HepG2 (cell line): Measurements from ENCODE around the gene ARL5B. TPM values are rescaled to one million over a fixed set of nuclear protein-coding genes. Genes with fewer than 3 reads are reported as not detected.

Source experiments
- ATAC-seq: fragments of 200-7000 bp; cut with Tn5 transposase; 3 replicates; pipeline ENCODE4 v1.9.1; 2020; ENCODE audit warnings: mild to moderate bottlenecking, moderate library complexity
- BruUV-seq: library from RNA; stranded (reverse); fragments of 400-500 nt; replicated peaks from 2 replicates; lab custom pipeline; 2021; lab: Mats Ljungman, UMichigan
- CTCF ChIA-PET: fragments of 300-600 bp; formaldehyde crosslinking; extraction: SDS; loops from one replicate; lab custom pipeline; 2021; ENCODE audit warnings: low total read pairs, inconsistent platforms, low intra/inter-chr PET ratio; lab: Yijun Ruan, JAX
- POLR2A ChIA-PET: fragments of 350-600 bp; sonication (Branson Sonifier 250); formaldehyde crosslinking; loops from one replicate; lab custom pipeline; 2020; ENCODE audit warnings: antibody characterized with exemption, inconsistent platforms; lab: Yijun Ruan, JAX
- DNase-seq: peaks from one replicate; pipeline ENCODE4 v3.0.0-alpha.2; 2015; ENCODE audit warnings: low spot score
- FAIRE-seq: peaks from 3 replicates; lab custom pipeline; 2011; peaks lifted over from hg19 to GRCh38; lab: Jason Lieb, UNC
- H2AFZ ChIP-seq: one replicate; pipeline ENCODE4 v1.6.1; 2011; ENCODE audit warnings: low read length, inconsistent platforms
- H3K27ac ChIP-seq: fragments of 300-600 bp; 3 replicates; pipeline ENCODE4 v1.8.0; 2011; ENCODE audit warnings: mixed run types, mild to moderate bottlenecking, mixed read lengths, low read length, inconsistent platforms; ENCODE audit not compliant: insufficient read depth; ENCODE audit errors: extremely low read length
- H3K27me3 ChIP-seq, 2 experiments: fragments of 200-600 bp in 1 of 2; 2 replicates in 1 of 2; 3 replicates in 1 of 2; pipeline versions ENCODE4 v1.6.0 to v1.8.0; 2011; ENCODE audit warnings: low read length in 2 of 2, mild to moderate bottlenecking in 2 of 2, moderate library complexity in 2 of 2, inconsistent platforms in 1 of 2; ENCODE audit not compliant: insufficient read depth in 2 of 2, control insufficient read depth in 1 of 2
- H3K36me3 ChIP-seq, 2 experiments: fragments of 200-600 bp in 1 of 2; replicated peaks in 1 of 2; 2 replicates in 1 of 2; 3 replicates in 1 of 2; pipeline versions ENCODE4 v1.5.1 to v1.8.0; 2011; ENCODE audit warnings: low read length in 2 of 2, inconsistent platforms in 1 of 2; ENCODE audit not compliant: insufficient read depth in 2 of 2, control insufficient read depth in 1 of 2
- H3K4me1 ChIP-seq: 2 replicates; pipeline ENCODE4 v1.5.1; 2012; ENCODE audit warnings: low read length, inconsistent platforms; ENCODE audit not compliant: insufficient read depth
- H3K4me2 ChIP-seq: 2 replicates; pipeline ENCODE4 v1.6.0; 2011; ENCODE audit warnings: low read depth, low read length, inconsistent platforms
- H3K4me3 ChIP-seq, 3 experiments: fragments of 200-600 bp in 1 of 3; sonication (generic), shearing (Covaris generic) in 1 of 3; replicated peaks in 1 of 3; 2 replicates each; pipeline ENCODE4 v1.5.1; 2011 to 2016; ENCODE audit warnings: low read length in 3 of 3, inconsistent platforms in 2 of 3, low read depth in 2 of 3, mild to moderate bottlenecking in 2 of 3, control low read depth in 1 of 3, mixed read lengths in 1 of 3; ENCODE audit not compliant: insufficient read depth in 1 of 3
- H3K79me2 ChIP-seq: one replicate; pipeline ENCODE4 v1.6.1; 2011; ENCODE audit warnings: low read length, inconsistent platforms; ENCODE audit not compliant: insufficient read depth
- H3K9ac ChIP-seq: 2 replicates; pipeline ENCODE4 v1.6.0; 2011; ENCODE audit warnings: mild to moderate bottlenecking, low read depth, low read length, inconsistent platforms; ENCODE audit not compliant: insufficient read depth
- H3K9me3 ChIP-seq: 2 replicates; pipeline ENCODE4 v1.5.1; 2012; ENCODE audit warnings: mild to moderate bottlenecking, low read length
- H4K20me1 ChIP-seq: 2 replicates; pipeline ENCODE4 v1.6.0; 2011; ENCODE audit warnings: inconsistent platforms, mild to moderate bottlenecking, low read length, moderate library complexity; ENCODE audit not compliant: insufficient read depth
- CREB1 ChIP-seq, 2 experiments: fragments of 450-650 bp in 1 of 2; IDR thresholded peaks; 2 replicates each; pipeline ENCODE4 v1.6.1; 2016 to 2017; ENCODE audit warnings: control low read depth in 1 of 2, mild to moderate bottlenecking in 1 of 2, missing compliant biosample characterization in 1 of 2, missing genetic modification characterization in 1 of 2
- E2F2 ChIP-seq: sonication (generic); formaldehyde crosslinking; IDR thresholded peaks from 2 replicates; pipeline ENCODE4 v1.4.0; 2020; ENCODE audit warnings: missing genetic modification reagents, borderline replicate concordance
- FOXK1 ChIP-seq: sonication (generic); formaldehyde crosslinking; IDR thresholded peaks from 2 replicates; pipeline ENCODE4 v1.4.0; 2020; ENCODE audit warnings: low read depth, missing genetic modification reagents, borderline replicate concordance
- KDM5B ChIP-seq: sonication (generic); formaldehyde crosslinking; IDR thresholded peaks from 2 replicates; pipeline ENCODE4 v1.4.0; 2020; ENCODE audit warnings: missing genetic modification reagents, mild to moderate bottlenecking, borderline replicate concordance
- SOX5 ChIP-seq: IDR thresholded peaks from 2 replicates; pipeline ENCODE4 v1.6.1; 2016; ENCODE audit warnings: borderline replicate concordance
- TBX2 ChIP-seq: sonication (generic); formaldehyde crosslinking; IDR thresholded peaks from 2 replicates; pipeline ENCODE4 v1.5.0; 2020; ENCODE audit warnings: missing genetic modification reagents, mild to moderate bottlenecking, borderline replicate concordance
- THYN1 ChIP-seq: sonication (generic); formaldehyde crosslinking; IDR thresholded peaks from 2 replicates; pipeline ENCODE4 v1.8.1; 2023; ENCODE audit warnings: low read depth, mild to moderate bottlenecking, moderate library complexity, missing genetic modification reagents, borderline replicate concordance
- TRAFD1 ChIP-seq: sonication (generic); formaldehyde crosslinking; IDR thresholded peaks from 2 replicates; pipeline ENCODE4 v1.5.1; 2020; ENCODE audit warnings: missing genetic modification reagents, mild to moderate bottlenecking, borderline replicate concordance
- ZBTB21 ChIP-seq: sonication (generic); formaldehyde crosslinking; IDR thresholded peaks from 2 replicates; pipeline ENCODE4 v1.4.0; 2020; ENCODE audit warnings: missing genetic modification reagents
- ZBTB7B ChIP-seq: sonication (generic); formaldehyde crosslinking; IDR thresholded peaks from 2 replicates; pipeline ENCODE4 v1.4.0; 2020; ENCODE audit warnings: missing genetic modification reagents
- ZKSCAN1 ChIP-seq: fragments of 150-350 bp; IDR thresholded peaks from 2 replicates; pipeline ENCODE4 v1.6.1; 2014; ENCODE audit warnings: low read length
- ZNF737 ChIP-seq: sonication (generic); formaldehyde crosslinking; IDR thresholded peaks from 2 replicates; pipeline ENCODE4 v1.5.0; 2020; ENCODE audit warnings: missing genetic modification reagents, mild to moderate bottlenecking, borderline replicate concordance
- ZNF772 ChIP-seq: sonication (generic); formaldehyde crosslinking; IDR thresholded peaks from 2 replicates; pipeline ENCODE4 v1.5.0; 2020; ENCODE audit warnings: mild to moderate bottlenecking, missing genetic modification reagents
- ZNF891 ChIP-seq: sonication (generic); formaldehyde crosslinking; IDR thresholded peaks from 2 replicates; pipeline ENCODE4 v1.5.0; 2020; ENCODE audit warnings: mild to moderate bottlenecking, missing genetic modification reagents
- WGBS: methylation state at CpG from one replicate; pipeline ENCODE4 v1.1.6; 2017; ENCODE audit warnings: low lambda C conversion rate; 5-methylcytosine and 5-hydroxymethylcytosine counted together
- in situ Hi-C: cut with HindIII; loops from 2 replicates; pipeline ENCODE4 v1.10.0; 2017; ENCODE audit warnings: low pct_unique_long_range_greater_than_20kb; ENCODE audit not compliant: extremely low pct_ligation_motif_present
- intact Hi-C: fragments of 100-400 bp; cut with micrococcal nuclease; formaldehyde crosslinking; loops from one replicate; pipeline ENCODE4 v1.10.0; 2022; ENCODE audit not compliant: unreplicated experiment
- polyA plus RNA-seq, 8 experiments: library from polyadenylated mRNA; depleted of rRNA in 3 of 8; stranded (reverse) in 7 of 8; unstranded in 1 of 8; fragments of >200 nt; fragmentation: Illumina TruSeq in 4 of 8; extraction: Trizol in 4 of 8; gene quantifications; 2 replicates each; pipeline versions ENCODE4 v1.2.1 to v1.2.3, GENCODE V29; 2011 to 2016; ENCODE audit warnings: low read depth in 4 of 8, missing spikeins in 1 of 8, mixed read lengths in 1 of 8; ENCODE audit not compliant: insufficient read depth in 1 of 8
- total RNA-seq, 5 experiments: library from RNA; depleted of rRNA; stranded (reverse); fragments of >200 nt; fragmentation: Illumina TruSeq; extraction: Trizol; gene quantifications; 2 replicates each; pipeline ENCODE4 v1.2.3, GENCODE V29; 2016; ENCODE audit warnings: low read depth in 1 of 5

ARL5B gene
- total and polyA plus RNA-seq, 2 of the 13 experiments (the other 11 are each of a cell fraction or from before 2014, with no cell fraction given): 26.6 to 32.7 TPM

GRCh38 chr10:18685555-18685954 is 26.3 kb downstream of the ARL5B start (continued):
- TF ChIP-seq KDM5B (CRISPR knock-in tag): no peak

- H3K36me3 ChIP-seq: no peaks in the 10 kb centered on the region
- no peaks in the 10 kb centered on the region for H3K79me2 ChIP-seq
- H3K9me3 ChIP-seq: no peaks in the 10 kb centered on the region
- no peak overlapping the region for H3K4me3 ChIP-seq
- DNase-seq: peak; percentile 16
- ATAC-seq: peak; percentile 10; the same call in 2 of the 3 replicates
- H3K9ac ChIP-seq: no peak overlapping the region
- H4K20me1 ChIP-seq: no peaks in the 10 kb centered on the region
- 33% methylated on average over 7 of the region's 7 CpGs for WGBS
- ChIA-PET CTCF (no interaction called here), POLR2A (no interaction called here)
- H3K4me2 ChIP-seq: peak overlapping the region; percentile 20; the same call in 1 of the 2 replicates
- no peaks in the 10 kb centered on the region for H3K27me3 ChIP-seq
- BruUV-seq: no TSS peak
- in situ Hi-C loops: loop anchor here (25.0 kb wide), 1 partner anchor 1100 kb away; no protein-coding TSS in a partner anchor
- H3K4me1 ChIP-seq: peaks cover 11% of the 10 kb centered on the region
- no peak overlapping the region for H2AFZ ChIP-seq
- TF ChIP-seq ZBTB21: no peak
- no peak for TF ChIP-seq ZNF772
- peak; percentile 48; the same call in 1 of the 2 replicates for TF ChIP-seq CREB1 (IDR thresholded peaks at IDR 0.05)
- TF ChIP-seq CREB1 (CRISPR knock-in tag; IDR thresholded peaks at IDR 0.05): no peak
- TF ChIP-seq, all 625 proteins: peak for 1
- no peak for FAIRE-seq
- H3K27ac ChIP-seq: no peak overlapping the region
- intact Hi-C loops: no loop called here
These were observed 28.0 kb downstream of the ARL5B start for GRCh38 chr10:18687195-18687594.

GRCh38 chr10:18687706-18688105 is 28.5 kb downstream of the ARL5B start:
- ChIA-PET CTCF (no interaction called here), POLR2A (no interaction called here)
- ATAC-seq: peak; percentile 29
- in situ Hi-C loops (loop anchor here (25.0 kb wide), 1 partner anchor 1100 kb away; no protein-coding TSS in a partner anchor), intact Hi-C loops (no loop called here)
- Histone ChIP-seq H3K9ac (no peak overlapping the region), H3K27me3 (no peaks in the 10 kb centered on the region), H3K9me3 (no peaks in the 10 kb centered on the region), H3K4me2 (peak overlapping the region; percentile 20; the same call in 1 of the 2 replicates), H4K20me1 (no peaks in the 10 kb centered on the region), H2AFZ (no peak overlapping the region), H3K4me1 (peaks cover 11% of the 10 kb centered on the region), H3K27ac (no peak overlapping the region), H3K79me2 (no peaks in the 10 kb centered on the region), H3K36me3 (no peaks in the 10 kb centered on the region), H3K4me3 (no peak overlapping the region)
- TF ChIP-seq TBX2 (CRISPR knock-in tag) (no peak), FOXK1 (no peak), THYN1 (CRISPR knock-in tag) (no peak), ZBTB7B (CRISPR knock-in tag) (no peak), ZKSCAN1 (no peak), ZNF891 (CRISPR knock-in tag) (no peak), E2F2 (CRISPR knock-in tag) (no peak), SOX5 (CRISPR knock-in tag) (no peak), TRAFD1 (CRISPR knock-in tag) (no peak), ZNF737 (CRISPR knock-in tag) (no peak)
- BruUV-seq: no TSS peak
- WGBS: 28% methylated on average over 5 of the region's 5 CpGs
- DNase-seq: no peak
- FAIRE-seq: no peak
